ENCODE data around the gene HBZ.
A peak's percentile ranks its signal among the peaks of the same experiment; 100 is the strongest.
"Not testable (repeated sequence)": the region's sequence is repeated elsewhere in the genome, so short reads cannot be mapped to it uniquely, and the experiment has no call there.

HBZ gene

GRCh38 chr16:180101-180675 is 27.7 kb downstream of the HBZ start, which contains the start of gene HBQ1:
Gene HBQ1 (plus strand): TSS chr16:180459. CDS start chr16:180487, 28 bp downstream.
- peak; percentile 37 for DNase-seq

GRCh38 chr16:180681-181564 is 28.5 kb downstream of the HBZ start:
- peak; percentile 57 for DNase-seq

- peak; percentile 5 for DNase-seq
These were observed 29.1 kb downstream of the HBZ start for GRCh38 chr16:181565-182021.

- DNase-seq = no peak
These were observed 30.6 kb downstream of the HBZ start for GRCh38 chr16:183005-183404.

- DNase-seq = no peak
These were observed 32.8 kb downstream of the HBZ start for GRCh38 chr16:185213-185612.

- DNase-seq = no peak
These were observed 33.2 kb downstream of the HBZ start for GRCh38 chr16:185691-186090.

GRCh38 chr16:187330-187729 is 34.9 kb downstream of the HBZ start:
- no peak for DNase-seq

GRCh38 chr16:188674-189073 is 36.2 kb downstream of the HBZ start:
- no peak for DNase-seq

GRCh38 chr16:189604-190186 is 37.3 kb downstream of the HBZ start:
- DNase-seq = no peak

GRCh38 chr16:191831-192230 is 39.4 kb downstream of the HBZ start:
- DNase-seq = no peak

GRCh38 chr16:192686-193085 is 40.2 kb downstream of the HBZ start:
- no peak for DNase-seq

- DNase-seq = no peak
These were observed 41.0 kb downstream of the HBZ start for GRCh38 chr16:193441-193840.

- no peak for DNase-seq
These were observed 42.1 kb downstream of the HBZ start for GRCh38 chr16:194516-194915.

- DNase-seq = peak; percentile 27
These were observed 47.9 kb downstream of the HBZ start for GRCh38 chr16:200388-200787.

- DNase-seq = no peak
These were observed 50.8 kb downstream of the HBZ start for GRCh38 chr16:203246-203645.

GRCh38 chr16:204046-204445 is 51.6 kb downstream of the HBZ start:
- not testable (repeated sequence) for DNase-seq
